Left renal cortex interstitium (tissue), 4 donors: ENCODE results near the gene RNF213. TPM values are rescaled to one million over a fixed set of nuclear protein-coding genes. Genes with fewer than 3 reads are reported as not detected.

Experiments
- DNase-seq, 4 donors: peaks; one replicate each; pipeline ENCODE4 v3.0.0-alpha.2; 2013; ENCODE audit warnings: low read depth in 4 of 4, low spot score in 2 of 4, missing footprints in 1 of 4
- polyA plus RNA-seq, 4 donors: library from polyadenylated mRNA; unstranded; fragments of 120-200 nt; gene quantifications; one replicate each; pipeline ENCODE4 v1.2.1, GENCODE V29; 2013; ENCODE audit not compliant: insufficient read length in 4 of 4

RNF213 gene
- polyA plus RNA-seq, 4 donors = 47.0 to 94.1 (median 69.6) TPM

- DNase-seq = no peak
Measured at GRCh38 chr17:80345321-80345720, 84.7 kb downstream of the RNF213 start.

GRCh38 chr17:80345841-80346497 is 85.3 kb downstream of the RNF213 start:
- DNase-seq = no peak

GRCh38 chr17:80346498-80347275 is 86.0 kb downstream of the RNF213 start:
- DNase-seq = no peak

GRCh38 chr17:80347536-80347935 is 86.9 kb downstream of the RNF213 start:
- no peak for DNase-seq

GRCh38 chr17:80347948-80348351 is 87.3 kb downstream of the RNF213 start:
- no peak for DNase-seq

GRCh38 chr17:80348551-80349150 is 88.0 kb downstream of the RNF213 start:
- no peak for DNase-seq

- DNase-seq = no peak
Measured at GRCh38 chr17:80349151-80349651, 88.5 kb downstream of the RNF213 start.

- no peak for DNase-seq
Measured at GRCh38 chr17:80349751-80350150, 89.1 kb downstream of the RNF213 start.

- DNase-seq = no peak
Measured at GRCh38 chr17:80352216-80352895, 91.7 kb downstream of the RNF213 start.

- DNase-seq = no peak
Measured at GRCh38 chr17:80352991-80353665, 92.5 kb downstream of the RNF213 start.

- no peak for DNase-seq
Measured at GRCh38 chr17:80353718-80354275, 93.1 kb downstream of the RNF213 start.

GRCh38 chr17:80354336-80354735 is 93.7 kb downstream of the RNF213 start:
- DNase-seq = no peak

- no peak for DNase-seq
Measured at GRCh38 chr17:80356231-80356856, 95.7 kb downstream of the RNF213 start.

- no peak for DNase-seq
Measured at GRCh38 chr17:80358131-80358530, 97.5 kb downstream of the RNF213 start.

GRCh38 chr17:80358861-80359260 is 98.2 kb downstream of the RNF213 start:
- DNase-seq = no peak

GRCh38 chr17:80359422-80360110 is 98.9 kb downstream of the RNF213 start:
- DNase-seq = no peak

- no peak for DNase-seq
Measured at GRCh38 chr17:80360396-80360795, 99.7 kb downstream of the RNF213 start.

- no peak for DNase-seq
Measured at GRCh38 chr17:80361495-80362220, 101.0 kb downstream of the RNF213 start.
